ENCODE data around the gene TNIP2.

Gene TNIP2

GRCh38 chr4:2714918-2715317 lies 41.2 kb downstream of the TNIP2 start:
- no peak for DNase-seq

- peak; percentile 35 for DNase-seq
Observed at GRCh38 chr4:2714061-2714770, 41.9 kb downstream of the TNIP2 start.

- DNase-seq: no peak
Observed at GRCh38 chr4:2713337-2713736, 42.8 kb downstream of the TNIP2 start.

- DNase-seq: no peak
Observed at GRCh38 chr4:2712261-2712842, 43.8 kb downstream of the TNIP2 start.

- DNase-seq: no peak
Observed at GRCh38 chr4:2702770-2703169, 53.4 kb downstream of the TNIP2 start.

GRCh38 chr4:2702361-2702760 lies 53.8 kb downstream of the TNIP2 start:
- no peak for DNase-seq

- no peak for DNase-seq
Observed at GRCh38 chr4:2700031-2700430, 56.1 kb downstream of the TNIP2 start.

GRCh38 chr4:2699534-2699933 lies 56.6 kb downstream of the TNIP2 start:
- no peak for DNase-seq

GRCh38 chr4:2698951-2699505 lies 57.1 kb downstream of the TNIP2 start:
- no peak for DNase-seq

- DNase-seq: no peak
Observed at GRCh38 chr4:2698504-2698903, 57.6 kb downstream of the TNIP2 start.

GRCh38 chr4:2697995-2698414 lies 58.1 kb downstream of the TNIP2 start:
- no peak for DNase-seq

GRCh38 chr4:2696423-2696822 lies 59.7 kb downstream of the TNIP2 start:
- no peak for DNase-seq

- no peak for DNase-seq
Observed at GRCh38 chr4:2695346-2696060, 60.6 kb downstream of the TNIP2 start.

GRCh38 chr4:2694691-2695090 lies 61.4 kb downstream of the TNIP2 start:
- DNase-seq: no peak

- no peak for DNase-seq
Observed at GRCh38 chr4:2691952-2692435, 64.1 kb downstream of the TNIP2 start.

All from activated CD4-positive, alpha-beta T cell treated with anti-CD3 and anti-CD28 coated beads, Interleukin-2, amount 50 U/mL, for 1 hour (primary cell).